NCI-H345 treated with DMSO at 0.1 percent for 48 hours (cell line): ENCODE results near the gene PRUNE2.

ENCODE experiments used
- DNase-seq: peaks from one replicate; lab custom pipeline; 2025; ENCODE audit not compliant: unreplicated experiment; lab: John Stamatoyannopoulos, UW

PRUNE2 gene

DNA sequence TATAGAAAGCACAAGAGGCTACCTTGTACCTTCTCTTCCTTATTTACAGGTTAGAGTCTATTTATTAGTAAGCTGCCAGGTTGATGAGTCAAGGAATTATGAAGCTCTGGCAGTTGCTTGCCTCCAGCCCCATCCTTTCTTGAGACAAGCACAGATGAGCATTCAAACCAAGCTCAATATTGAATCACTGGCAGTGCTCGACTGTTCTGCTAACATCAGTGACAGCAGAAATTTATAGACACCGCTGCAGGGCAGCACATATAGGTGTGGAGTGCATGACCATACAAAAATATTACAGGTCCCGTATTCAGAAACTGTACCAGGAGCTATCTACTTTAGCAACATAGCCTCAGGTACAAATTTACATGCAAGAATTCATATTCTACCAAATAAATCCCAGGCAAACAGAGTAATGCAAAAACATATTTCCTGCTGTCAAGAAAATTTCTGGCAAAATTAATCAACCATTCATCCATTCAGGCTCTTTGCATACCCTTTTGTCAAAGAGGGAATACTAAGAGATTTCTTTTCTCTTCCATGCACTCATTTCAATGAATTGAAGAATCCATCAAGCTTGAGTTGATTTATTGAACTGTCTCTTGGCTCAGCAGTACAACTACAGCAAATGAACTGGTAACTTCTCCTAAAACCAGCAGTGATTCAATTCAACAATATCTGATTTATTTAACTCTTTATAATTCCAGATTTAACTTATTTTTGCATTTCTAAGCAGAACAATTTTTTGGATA, 168.6 kb downstream of the PRUNE2 start:
- no peak for DNase-seq

DNA sequence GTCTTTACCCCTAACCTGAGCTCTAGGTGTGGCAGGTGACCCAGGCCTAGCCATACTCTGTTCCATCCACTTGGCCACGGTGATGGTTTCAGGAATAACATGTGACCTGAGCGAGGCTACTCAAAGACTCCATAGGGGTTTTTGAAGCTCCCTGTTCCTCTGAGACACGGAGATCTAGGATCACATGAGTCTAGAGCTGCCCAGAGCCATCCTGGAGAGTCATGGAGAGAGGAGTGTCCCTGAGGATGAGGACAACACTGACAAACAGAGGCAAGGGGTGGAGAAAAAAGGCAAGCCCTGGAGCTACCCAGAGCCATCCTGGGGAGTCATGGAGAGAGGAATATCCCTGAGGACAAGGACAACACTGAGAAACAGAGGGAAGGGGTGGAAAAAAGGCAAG, 171.2 kb downstream of the PRUNE2 start:
- no peak for DNase-seq

DNA sequence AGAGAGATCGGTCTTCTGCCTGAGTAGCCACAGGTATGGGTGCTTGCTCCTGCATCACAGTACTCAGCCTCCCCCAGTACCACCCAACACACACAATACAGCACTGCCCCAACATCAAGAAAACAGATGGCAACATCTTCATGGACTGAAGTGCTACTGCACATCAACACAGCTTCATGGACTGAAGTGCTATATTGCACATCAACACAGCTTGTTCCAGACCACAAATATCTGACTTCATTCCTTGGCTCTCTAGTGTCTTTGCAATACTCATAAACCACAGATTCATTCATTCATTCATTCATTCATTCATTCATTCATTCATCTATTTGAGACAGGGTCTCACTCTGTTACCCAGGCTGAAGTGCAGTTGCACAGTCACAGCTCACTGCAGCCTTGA, 172.8 kb downstream of the PRUNE2 start:
- DNase-seq, result no peak

DNA sequence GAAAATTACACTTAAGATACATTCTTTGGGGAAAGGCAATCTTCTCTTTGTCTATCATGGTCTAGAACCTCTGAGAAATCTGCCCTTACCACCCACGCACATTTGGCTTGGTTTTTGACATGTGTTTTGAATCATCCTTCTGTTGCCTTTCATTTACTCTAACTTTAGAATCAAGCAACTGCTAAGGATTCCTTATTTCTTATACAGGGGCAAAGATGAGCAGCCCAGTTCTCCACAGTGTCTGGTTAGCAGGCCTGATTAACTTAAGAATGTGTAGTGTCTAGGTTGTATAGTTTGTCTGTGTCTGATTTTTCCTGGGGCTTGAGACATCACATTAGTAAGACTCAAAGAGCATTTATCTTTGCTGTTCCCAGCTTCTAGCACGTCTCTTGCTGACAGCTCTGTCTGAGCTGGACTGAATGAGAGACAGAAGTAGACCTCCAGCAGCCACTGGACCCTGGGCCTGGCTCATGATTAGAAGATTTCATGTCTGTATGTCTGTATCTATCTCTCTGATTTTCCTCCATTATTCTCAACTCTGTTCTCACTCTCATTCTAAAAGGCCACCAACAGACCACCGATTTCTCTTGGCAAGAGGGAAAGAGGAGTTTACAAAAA, 173.5 kb downstream of the PRUNE2 start:
- no peak for DNase-seq

DNA sequence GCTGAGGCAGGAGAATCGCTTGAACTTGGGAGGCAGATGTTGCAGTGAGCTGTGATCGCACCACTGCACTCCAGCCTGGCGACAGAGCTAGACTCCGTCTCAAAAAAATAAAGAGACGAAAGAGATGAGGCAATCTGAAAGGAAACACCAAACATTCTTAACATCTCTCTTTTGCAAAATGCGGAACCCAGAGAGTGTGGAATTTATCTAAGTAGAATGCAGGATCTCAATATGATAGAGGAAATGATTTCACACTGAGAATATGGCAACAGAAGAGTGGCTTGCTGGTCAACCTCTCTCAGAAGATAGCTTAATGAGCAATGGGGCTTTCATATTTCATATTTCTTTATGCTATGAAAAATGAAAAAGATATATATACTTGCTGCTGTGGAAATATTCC, 175.1 kb downstream of the PRUNE2 start:
- no peak for DNase-seq

DNA sequence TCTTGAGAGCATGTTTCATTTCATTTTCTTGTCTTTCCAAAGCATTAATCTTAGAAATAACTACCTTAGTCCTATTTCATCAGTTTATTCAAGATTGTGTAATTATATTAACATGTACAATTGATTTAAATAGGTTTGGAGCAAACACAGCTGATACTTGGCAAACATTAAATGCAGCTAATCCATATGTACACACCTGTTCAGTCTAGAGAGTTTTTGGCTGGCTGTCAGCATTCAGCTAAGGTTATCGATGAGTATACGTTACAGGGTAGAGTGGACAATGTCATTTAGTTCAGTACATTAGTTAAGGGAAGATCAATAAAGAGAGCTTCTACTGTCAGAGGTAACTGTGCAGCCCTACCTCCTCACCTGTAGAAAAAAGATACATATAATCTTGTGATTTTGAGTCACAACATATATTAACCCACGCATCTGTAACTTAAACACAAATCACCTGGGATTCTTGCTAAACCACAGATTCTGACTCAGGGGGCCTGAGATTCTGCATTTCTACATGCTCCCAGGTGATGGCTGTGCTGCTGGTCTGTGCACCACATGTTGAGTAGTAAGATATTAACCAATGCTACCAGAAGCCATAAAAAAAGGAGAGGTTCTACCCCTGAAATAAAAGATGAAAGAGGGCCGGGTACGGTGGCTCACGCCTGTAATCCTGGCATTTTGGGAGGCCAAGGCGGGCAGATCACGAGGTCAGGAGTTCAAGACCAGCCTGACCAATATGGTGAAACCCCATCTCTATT, 175.8 kb downstream of the PRUNE2 start:
- DNase-seq, result peak; percentile 88

DNA sequence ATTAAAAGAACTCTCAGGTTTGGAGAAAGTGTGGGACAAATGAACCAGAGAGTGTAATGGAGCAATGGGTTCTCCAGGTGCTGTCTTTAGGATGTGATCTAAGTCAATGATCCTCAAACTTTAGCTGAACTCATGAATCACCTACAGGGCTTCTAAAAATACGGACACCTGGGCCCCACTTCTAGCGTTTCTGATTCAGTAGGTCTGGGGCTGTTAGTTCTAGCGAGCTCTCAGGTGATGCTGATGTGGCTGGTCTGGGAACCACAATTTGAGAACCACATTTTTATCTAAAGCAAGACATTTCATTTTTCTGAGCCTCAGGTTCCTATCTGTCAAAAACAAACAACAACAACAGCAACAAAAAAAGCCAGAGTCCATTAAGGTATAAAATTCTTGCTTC, 176.8 kb downstream of the PRUNE2 start:
- peak; percentile 36 for DNase-seq

DNA sequence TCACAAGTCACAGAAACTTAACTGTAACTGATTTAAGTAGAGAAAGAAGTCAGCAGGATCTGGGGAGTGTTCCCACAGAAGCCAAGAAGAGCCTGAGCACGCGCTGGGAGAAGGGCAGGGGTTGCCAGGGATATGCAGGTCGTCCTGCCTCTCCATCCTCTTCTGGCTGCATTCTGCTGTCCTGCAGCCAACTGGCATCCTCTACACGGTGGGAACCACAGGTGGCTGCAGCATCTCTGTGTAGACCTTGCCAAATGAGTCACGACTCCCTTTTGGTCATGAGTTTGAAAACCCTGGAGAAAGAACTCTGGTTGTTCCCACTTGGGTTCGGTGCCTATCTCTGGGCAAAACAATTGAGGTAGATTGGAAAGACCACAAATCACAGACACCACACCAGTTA, 180.0 kb downstream of the PRUNE2 start:
- no peak for DNase-seq

DNA sequence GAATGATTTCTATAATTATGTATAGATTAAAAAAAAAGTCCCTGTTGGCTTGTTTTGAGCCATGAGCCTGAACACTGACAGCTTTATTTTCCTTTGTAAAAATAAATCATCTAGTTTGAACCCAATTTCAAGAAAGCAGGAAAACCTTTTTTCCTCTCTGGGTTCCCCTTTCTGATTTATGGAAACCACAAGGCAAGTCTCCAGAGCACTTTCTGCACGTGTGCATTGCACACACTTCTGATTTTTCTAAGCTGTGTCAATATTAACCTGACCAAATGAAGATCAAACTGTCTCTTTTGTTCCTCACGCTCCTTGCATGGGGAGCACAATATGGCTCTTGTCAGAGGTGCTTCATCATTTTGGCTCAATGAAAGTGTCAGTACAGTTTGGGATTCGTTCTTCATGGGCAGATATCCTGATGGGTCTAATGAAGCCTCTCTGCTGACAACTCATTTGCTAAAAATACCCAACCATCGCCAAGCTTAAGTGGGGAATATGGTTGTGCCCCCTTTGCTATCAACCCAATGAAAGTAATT, 180.8 kb downstream of the PRUNE2 start:
- peak; percentile 81 for DNase-seq

DNA sequence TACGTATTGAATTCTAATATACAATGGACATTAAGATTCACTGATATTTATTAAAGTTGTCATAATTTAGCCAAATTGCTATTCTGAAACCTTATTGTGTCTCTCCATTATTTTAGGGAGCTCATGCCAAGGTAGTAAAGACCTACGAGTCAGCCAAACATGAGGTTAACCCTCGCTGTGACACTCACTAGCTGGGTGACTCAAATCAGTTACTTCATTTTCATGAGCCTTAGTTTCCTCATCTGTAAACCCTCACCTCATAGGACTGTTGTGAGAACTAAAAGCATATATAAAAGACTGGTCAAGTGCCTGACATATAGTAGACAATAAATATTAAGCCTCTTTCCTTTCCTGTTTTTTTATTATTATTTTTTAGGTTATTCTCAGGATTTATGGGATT, 185.7 kb downstream of the PRUNE2 start:
- no peak for DNase-seq

DNA sequence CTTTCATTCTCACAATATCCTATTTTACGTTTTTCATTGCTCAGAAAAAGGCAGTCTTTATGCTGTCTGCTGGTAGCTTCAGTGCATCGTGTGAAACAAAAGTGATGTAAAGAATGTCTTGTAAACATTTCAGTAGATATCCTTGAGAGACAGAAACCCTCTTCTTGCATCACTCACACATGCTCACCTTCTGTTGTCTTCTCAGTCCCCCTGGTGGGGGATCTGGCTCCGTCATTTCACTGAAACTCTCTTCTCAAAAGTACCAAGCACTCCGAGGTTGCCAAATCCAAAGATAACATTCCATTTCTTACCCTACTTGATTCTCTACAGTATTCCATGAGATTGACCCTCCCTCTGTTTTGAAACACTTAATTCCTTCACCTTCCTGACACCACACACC, 187.7 kb downstream of the PRUNE2 start:
- no peak for DNase-seq

DNA sequence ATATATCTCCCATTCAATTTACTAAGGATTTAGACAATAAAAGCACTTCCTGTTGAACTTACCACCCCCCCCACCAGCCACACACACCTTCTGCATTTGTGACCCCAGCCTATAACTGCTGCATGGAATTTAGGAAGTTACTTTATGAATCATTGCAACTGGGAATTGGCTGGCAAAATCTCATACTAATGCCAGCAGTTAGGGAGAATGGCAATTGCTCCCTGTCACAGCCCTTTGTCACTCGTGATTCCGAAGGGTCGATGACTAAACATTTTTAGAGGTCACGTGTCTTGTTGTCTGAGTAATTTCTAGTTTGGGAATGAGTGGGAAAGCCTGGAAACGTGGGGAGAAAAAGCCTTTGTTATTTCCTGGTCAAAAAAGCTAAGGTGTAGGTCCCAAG, 188.3 kb downstream of the PRUNE2 start:
- no peak for DNase-seq

DNA sequence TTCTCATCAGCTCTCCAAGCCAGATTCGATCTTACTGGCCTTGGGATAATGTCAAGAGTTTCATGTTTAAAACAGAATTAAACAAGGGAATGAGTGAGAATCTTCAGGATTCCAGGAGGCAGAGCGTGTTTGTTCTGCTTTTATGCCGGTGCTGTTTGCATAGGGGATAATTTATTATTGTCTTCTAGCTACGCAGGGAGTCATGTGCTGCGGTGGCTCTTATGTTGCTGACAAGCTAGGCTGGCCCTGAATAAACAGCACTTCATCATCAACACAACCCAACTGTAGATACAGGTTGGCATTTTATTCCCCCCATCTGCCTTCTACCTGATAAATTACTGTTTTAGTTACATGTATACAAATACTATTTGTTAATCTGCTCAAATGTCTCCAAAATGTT, 188.7 kb downstream of the PRUNE2 start:
- DNase-seq, result peak; percentile 84

DNA sequence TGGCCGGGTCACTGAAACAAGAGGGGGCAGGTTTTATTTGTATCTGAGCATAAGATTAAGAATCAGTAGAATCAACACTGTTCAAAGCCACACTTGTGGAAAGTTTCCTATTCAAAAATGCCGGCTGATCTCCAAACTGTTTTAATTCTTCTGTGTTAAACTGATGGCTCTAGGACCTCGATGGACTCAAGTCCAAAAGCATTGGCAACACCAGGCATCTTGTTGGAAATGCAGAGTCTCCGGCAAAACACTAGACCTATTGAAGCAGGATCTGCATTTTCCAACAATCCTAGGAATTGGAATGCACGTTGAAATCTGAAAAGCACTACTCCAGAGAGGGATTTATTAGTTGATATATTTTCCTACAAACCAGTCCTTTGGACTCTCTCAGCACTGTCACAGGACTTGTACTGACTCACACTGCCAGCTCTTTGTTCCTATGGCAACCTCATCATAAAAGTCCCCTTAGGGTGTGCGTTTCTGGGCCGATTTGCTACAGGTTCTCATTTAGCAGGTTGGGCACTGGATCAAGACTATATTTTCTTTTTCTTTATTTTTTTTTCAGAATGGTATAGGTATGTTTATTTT, 189.7 kb downstream of the PRUNE2 start:
- no peak for DNase-seq

DNA sequence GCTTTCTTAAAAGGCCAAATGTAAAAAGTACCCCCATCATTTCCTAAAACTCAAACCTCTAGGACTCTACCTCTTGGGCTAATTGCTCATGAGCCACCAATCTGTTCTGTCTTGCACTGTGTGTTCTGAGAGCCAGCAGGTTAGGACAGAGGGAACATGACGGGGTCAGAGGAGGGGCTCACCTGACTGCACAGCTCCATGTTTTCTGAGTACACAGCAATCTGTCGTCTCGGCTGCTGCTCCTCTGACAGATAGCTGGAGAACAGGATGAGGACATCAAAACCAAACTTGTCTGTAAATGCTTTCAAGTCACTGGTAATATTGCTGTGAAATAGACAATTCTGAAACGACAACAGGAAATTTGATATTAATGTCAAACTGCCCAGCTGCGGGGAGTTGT, 192.5 kb downstream of the PRUNE2 start:
- no peak for DNase-seq

DNA sequence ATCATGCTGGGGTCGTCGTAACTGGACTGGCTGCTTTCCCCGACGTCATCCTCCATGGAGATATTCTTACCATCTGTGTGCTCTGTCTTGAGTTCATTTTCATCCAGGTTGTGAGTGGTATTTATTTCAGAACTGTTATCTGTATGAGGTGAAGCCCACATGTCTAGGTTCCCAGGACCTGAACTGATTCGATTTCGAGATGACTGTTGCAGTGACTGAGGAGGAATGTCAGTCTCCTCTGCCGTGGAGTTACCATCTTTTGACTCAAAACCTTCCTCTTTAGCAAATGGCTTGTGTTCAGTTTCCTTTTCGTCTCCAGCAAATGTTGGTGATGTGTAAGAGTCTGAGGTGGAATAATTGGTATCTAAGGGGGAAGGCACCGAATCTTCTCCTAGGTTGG, 196.9 kb downstream of the PRUNE2 start:
- DNase-seq, result no peak

DNA sequence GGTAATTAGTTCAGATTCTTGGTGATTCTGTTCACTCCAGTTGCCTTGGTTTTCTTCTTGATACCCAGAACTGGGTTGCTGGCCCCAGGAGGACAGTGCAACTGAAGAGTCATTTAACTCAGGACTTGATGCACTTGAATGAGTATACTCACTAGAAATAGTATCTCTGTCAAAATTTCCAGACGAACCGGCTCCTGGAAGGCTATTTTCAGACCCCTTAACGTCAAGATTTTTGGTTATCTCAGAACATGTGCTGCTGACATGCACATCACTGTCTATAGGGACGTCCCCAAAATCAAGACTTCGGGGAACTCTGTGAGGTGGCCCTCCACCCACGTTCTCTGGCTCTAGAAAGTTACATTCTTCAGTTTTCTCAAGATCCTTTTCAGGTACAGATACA, 198.4 kb downstream of the PRUNE2 start:
- DNase-seq, result no peak

DNA sequence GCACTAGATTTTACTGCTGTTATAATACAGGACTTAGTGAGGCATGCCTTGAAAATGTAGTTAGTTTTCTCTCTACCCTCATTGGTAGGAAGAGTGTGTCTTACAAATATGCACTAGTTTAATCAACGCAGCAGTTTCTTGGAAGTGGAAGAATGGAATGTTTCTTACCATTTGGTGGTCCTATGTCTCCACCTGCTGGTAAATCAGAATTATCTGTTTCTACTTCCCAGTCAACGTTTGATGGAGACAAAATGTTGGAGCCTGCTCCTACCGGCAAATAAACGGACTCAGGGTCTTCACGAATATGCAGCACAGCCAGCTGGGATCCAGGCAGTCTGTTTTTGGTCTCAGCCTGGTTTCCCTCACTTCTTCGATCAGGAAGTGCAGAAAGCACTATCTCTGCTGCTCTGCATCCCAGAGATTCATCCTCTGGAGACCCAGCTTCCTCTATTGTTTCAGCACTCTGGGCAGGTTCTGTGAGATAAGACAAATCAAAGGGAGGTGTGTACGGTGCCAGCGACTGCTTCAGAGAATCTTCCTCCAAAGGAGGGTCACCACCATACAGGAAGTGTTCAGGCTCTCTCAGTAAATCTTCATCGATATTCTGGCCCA, 201.2 kb downstream of the PRUNE2 start:
- DNase-seq, result peak; percentile 62

DNA sequence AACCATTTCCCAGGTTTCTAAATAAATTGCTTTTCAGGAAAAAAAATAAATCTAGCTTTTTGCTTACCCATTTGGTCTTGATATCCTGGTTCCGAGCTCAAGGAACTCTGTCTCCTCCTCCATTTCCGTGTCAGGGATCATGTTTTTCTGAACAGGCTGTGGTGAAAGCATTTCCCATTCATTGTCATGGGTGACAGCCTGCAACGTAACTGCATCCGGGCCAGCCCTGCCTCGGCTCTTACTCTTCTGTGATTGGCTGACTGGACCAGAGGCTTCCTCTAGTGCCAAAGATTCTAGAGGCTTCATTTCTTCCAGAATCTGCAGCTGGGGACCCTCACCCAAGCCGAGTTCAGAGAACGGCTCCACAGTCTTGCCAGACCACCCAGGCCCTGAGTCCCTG, 202.6 kb downstream of the PRUNE2 start:
- no peak for DNase-seq

DNA sequence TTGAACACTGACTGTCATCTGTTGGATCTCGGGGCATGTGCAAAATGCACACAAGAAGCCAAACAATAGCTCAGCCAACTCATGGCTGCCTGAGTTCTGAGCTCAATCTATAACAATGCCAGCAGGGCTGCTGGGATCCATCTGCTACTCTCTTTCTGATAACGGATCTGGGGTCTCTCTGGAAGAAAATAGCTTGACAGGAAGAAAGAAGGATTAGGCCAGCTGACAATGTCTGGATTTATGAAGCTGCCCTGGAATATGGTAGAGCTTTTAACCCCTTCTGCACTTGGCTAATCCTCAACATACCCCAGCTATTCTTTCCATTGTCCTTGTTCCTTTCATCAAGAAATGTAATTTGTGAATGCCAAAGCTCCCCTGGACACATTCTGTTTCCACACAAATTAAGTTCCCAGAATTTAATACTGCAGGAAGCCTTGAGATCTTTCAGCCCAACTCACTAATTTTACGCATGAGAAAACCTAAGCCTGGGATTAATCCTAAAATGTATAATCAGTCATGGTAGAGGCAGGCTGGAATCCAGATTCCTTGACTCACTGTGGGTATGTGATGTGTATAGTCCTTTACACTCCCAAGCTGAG, 204.4 kb downstream of the PRUNE2 start:
- no peak for DNase-seq

DNA sequence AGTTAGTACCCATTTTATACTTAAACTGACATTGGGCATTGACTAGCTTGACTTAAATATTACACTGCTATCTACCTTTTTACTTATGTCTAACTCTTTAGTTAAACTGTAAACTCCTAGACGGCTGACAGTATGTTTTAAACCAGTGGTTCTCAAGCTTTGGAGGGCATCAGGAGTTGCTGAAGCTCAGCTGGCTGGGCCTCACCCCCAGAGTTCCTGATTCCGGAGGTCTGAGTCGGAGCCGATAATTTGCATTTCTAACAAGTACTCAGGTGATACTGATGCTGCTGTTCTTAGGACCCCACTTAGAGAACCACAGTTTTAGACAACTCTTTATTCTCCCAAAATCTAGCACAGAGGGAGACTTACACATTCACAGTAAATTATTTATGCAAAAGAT, 205.0 kb downstream of the PRUNE2 start:
- no peak for DNase-seq
